Keratinocyte (primary cell): ENCODE measurements around the gene NLRC5. TPM values are rescaled to one million over a fixed set of nuclear protein-coding genes. Genes with fewer than 3 reads are reported as not detected.
"Not testable (repeated sequence)": the region's sequence is repeated elsewhere in the genome, so short reads cannot be mapped to it uniquely, and the experiment has no call there.

ENCODE experiments used
- DNase-seq: peaks from one replicate; pipeline ENCODE4 v3.0.0-alpha.2; 2011; ENCODE audit warnings: low read depth, missing footprints, low spot score
- FAIRE-seq: peaks from 2 replicates; lab custom pipeline; 2011; peaks lifted over from hg19 to GRCh38; lab: Jason Lieb, UNC
- H2AFZ ChIP-seq: 2 replicates; pipeline ENCODE4 v1.6.0; 2012; ENCODE audit warnings: low read length, control low read depth, inconsistent platforms; ENCODE audit not compliant: control insufficient read depth
- H3K27ac ChIP-seq: 2 replicates; pipeline ENCODE4 v1.5.1; 2011; ENCODE audit warnings: low read length; ENCODE audit not compliant: control insufficient read depth, insufficient read depth
- H3K27me3 ChIP-seq: 3 replicates; pipeline ENCODE4 v1.6.0; 2011; ENCODE audit warnings: low read length; ENCODE audit not compliant: control insufficient read depth, insufficient read depth; ENCODE audit errors: extremely low read depth
- H3K36me3 ChIP-seq, 2 experiments: 2 replicates in 1 of 2; 3 replicates in 1 of 2; pipeline ENCODE4 v1.5.1; 2011; ENCODE audit warnings: low read length in 2 of 2, mild to moderate bottlenecking in 1 of 2; ENCODE audit not compliant: control insufficient read depth in 2 of 2, insufficient read depth in 2 of 2; ENCODE audit errors: extremely low read depth in 1 of 2
- H3K4me1 ChIP-seq: 3 replicates; pipeline ENCODE4 v1.5.1; 2011; ENCODE audit warnings: low read length; ENCODE audit not compliant: control insufficient read depth, insufficient read depth; ENCODE audit errors: extremely low read depth
- H3K4me2 ChIP-seq: 3 replicates; pipeline ENCODE4 v1.6.0; 2011; ENCODE audit warnings: low read depth, low read length; ENCODE audit not compliant: control insufficient read depth, insufficient read depth; ENCODE audit errors: extremely low read depth
- H3K4me3 ChIP-seq, 3 experiments: fragments of 200-600 bp in 1 of 3; sonication (generic) in 1 of 3; 2 replicates in 2 of 3; 3 replicates in 1 of 3; pipeline ENCODE4 v1.5.1; 2011 to 2016; ENCODE audit warnings: low read length in 3 of 3, mild to moderate bottlenecking in 3 of 3, control low read depth in 2 of 3, inconsistent platforms in 1 of 3, low read depth in 1 of 3, mixed read lengths in 1 of 3, mixed run types in 1 of 3, moderate library complexity in 1 of 3; ENCODE audit not compliant: control insufficient read depth in 2 of 3, insufficient read depth in 2 of 3; ENCODE audit errors: extremely low read depth in 1 of 3
- H3K79me2 ChIP-seq: 2 replicates; pipeline ENCODE4 v1.6.0; 2012; ENCODE audit warnings: low read length; ENCODE audit not compliant: control insufficient read depth, insufficient read depth
- H3K9ac ChIP-seq: 3 replicates; pipeline ENCODE4 v1.6.0; 2011; ENCODE audit warnings: low read length; ENCODE audit not compliant: control insufficient read depth, insufficient read depth; ENCODE audit errors: extremely low read depth
- H3K9me1 ChIP-seq: 3 replicates; pipeline ENCODE4 v1.6.0; 2011; ENCODE audit warnings: low read length; ENCODE audit not compliant: control insufficient read depth, insufficient read depth; ENCODE audit errors: extremely low read depth
- H3K9me3 ChIP-seq: 2 replicates; pipeline ENCODE4 v1.5.1; 2012; ENCODE audit warnings: low read depth, low read length; ENCODE audit not compliant: control insufficient read depth
- H4K20me1 ChIP-seq: 3 replicates; pipeline ENCODE4 v1.6.0; 2011; ENCODE audit warnings: low read length; ENCODE audit not compliant: control insufficient read depth, insufficient read depth; ENCODE audit errors: extremely low read depth
- EZH2 ChIP-seq: IDR thresholded peaks from one replicate; pipeline ENCODE4 v1.6.1; 2012; ENCODE audit warnings: inconsistent platforms, mild to moderate bottlenecking, low read length, moderate library complexity
- dilution Hi-C: fragments of 300-500 bp; cut with MboI; formaldehyde crosslinking; loops from one replicate; pipeline ENCODE4 v1.7.0; 2020; ENCODE audit warnings: low sequenced_read_pairs; ENCODE audit not compliant: extremely low pct_ligation_motif_present
- polyA plus RNA-seq, 5 experiments: library from polyadenylated mRNA; depleted of rRNA in 3 of 5; stranded (reverse) in 3 of 5; stranded (forward) in 1 of 5; unstranded in 1 of 5; fragments of >200 nt; gene quantifications; 1 replicate in 1 of 5; 2 replicates in 3 of 5; 3 replicates in 1 of 5; pipeline versions ENCODE4 v1.2.1 to v1.2.3, GENCODE V29; 2011 to 2012; ENCODE audit warnings: missing spikeins in 2 of 5, low read depth in 1 of 5, low replicate concordance in 1 of 5
- TF ChIP-seq, protein P1 (sequence below), 3 experiments: IDR thresholded peaks in 1 of 3; conservative IDR thresholded peaks in 1 of 3; optimal IDR thresholded peaks in 1 of 3; 2 replicates in 2 of 3; 3 replicates in 1 of 3; pipeline versions ENCODE3 to v1.5.1; 2011; ENCODE audit warnings: low read length in 3 of 3, mild to moderate bottlenecking in 3 of 3, moderate library complexity in 2 of 3, control low read depth in 1 of 3, inconsistent platforms in 1 of 3; ENCODE audit not compliant: insufficient read depth in 2 of 3; ENCODE audit errors: extremely low read depth in 1 of 3

NLRC5 gene
- polyA plus RNA-seq, 1 donor (not counting 4 experiments of a cell fraction or from before 2014, with no cell fraction given) = 7.8 TPM

GRCh38 chr16:57096793-57097192, 107.4 kb downstream of the NLRC5 start:
- H3K9me3 ChIP-seq = no peaks in the 10 kb centered on the region
- dilution Hi-C loops = no loop called here
- TF ChIP-seq EZH2 = no peak
- TF ChIP-seq, protein P1, sequence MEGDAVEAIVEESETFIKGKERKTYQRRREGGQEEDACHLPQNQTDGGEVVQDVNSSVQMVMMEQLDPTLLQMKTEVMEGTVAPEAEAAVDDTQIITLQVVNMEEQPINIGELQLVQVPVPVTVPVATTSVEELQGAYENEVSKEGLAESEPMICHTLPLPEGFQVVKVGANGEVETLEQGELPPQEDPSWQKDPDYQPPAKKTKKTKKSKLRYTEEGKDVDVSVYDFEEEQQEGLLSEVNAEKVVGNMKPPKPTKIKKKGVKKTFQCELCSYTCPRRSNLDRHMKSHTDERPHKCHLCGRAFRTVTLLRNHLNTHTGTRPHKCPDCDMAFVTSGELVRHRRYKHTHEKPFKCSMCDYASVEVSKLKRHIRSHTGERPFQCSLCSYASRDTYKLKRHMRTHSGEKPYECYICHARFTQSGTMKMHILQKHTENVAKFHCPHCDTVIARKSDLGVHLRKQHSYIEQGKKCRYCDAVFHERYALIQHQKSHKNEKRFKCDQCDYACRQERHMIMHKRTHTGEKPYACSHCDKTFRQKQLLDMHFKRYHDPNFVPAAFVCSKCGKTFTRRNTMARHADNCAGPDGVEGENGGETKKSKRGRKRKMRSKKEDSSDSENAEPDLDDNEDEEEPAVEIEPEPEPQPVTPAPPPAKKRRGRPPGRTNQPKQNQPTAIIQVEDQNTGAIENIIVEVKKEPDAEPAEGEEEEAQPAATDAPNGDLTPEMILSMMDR (optimal IDR thresholded peaks at IDR 0.05 in 1 of 3, IDR thresholded peaks at IDR 0.05 in 1 of 3, conservative IDR thresholded peaks at IDR 0.05 in 1 of 3; ENCODE audit: extremely low read depth in 1 of 3, insufficient read depth in 2 of 3, low read length in 3 of 3) = no peak
- peaks cover 7% of the 10 kb centered on the region for H3K79me2 ChIP-seq
- H3K9ac ChIP-seq = no peak overlapping the region
- no peak overlapping the region for H2AFZ ChIP-seq
- peaks cover 0 to 2% of the 10 kb centered on the region in 2 experiments for H3K36me3 ChIP-seq
- FAIRE-seq (no peak), DNase-seq (no peak)
- no peaks in the 10 kb centered on the region for H4K20me1 ChIP-seq
- H3K9me1 ChIP-seq = no peaks in the 10 kb centered on the region
- no peaks in the 10 kb centered on the region for H3K27me3 ChIP-seq
- H3K4me3 ChIP-seq = no peak overlapping the region
- H3K4me1 ChIP-seq = peaks cover 15% of the 10 kb centered on the region
- no peak overlapping the region for H3K4me2 ChIP-seq
- H3K27ac ChIP-seq = no peak overlapping the region

GRCh38 chr16:57098188-57098841, 109.0 kb downstream of the NLRC5 start:
- no peak for FAIRE-seq
- Histone ChIP-seq H3K27me3 (no peaks in the 10 kb centered on the region), H3K4me1 (peaks cover 10% of the 10 kb centered on the region), H3K27ac (no peak overlapping the region), H3K79me2 (peaks cover 7% of the 10 kb centered on the region), H4K20me1 (no peaks in the 10 kb centered on the region), H3K9me1 (no peaks in the 10 kb centered on the region), H2AFZ (no peak overlapping the region), H3K9ac (no peak overlapping the region), H3K36me3 (peaks cover 0 to 2% of the 10 kb centered on the region in 2 experiments), H3K9me3 (no peaks in the 10 kb centered on the region), H3K4me2 (no peak overlapping the region), H3K4me3 (no peak overlapping the region)
- dilution Hi-C loops = no loop called here
- no peak for DNase-seq
- TF ChIP-seq, protein P1 (optimal IDR thresholded peaks at IDR 0.05 in 1 of 3, IDR thresholded peaks at IDR 0.05 in 1 of 3, conservative IDR thresholded peaks at IDR 0.05 in 1 of 3; ENCODE audit: extremely low read depth in 1 of 3, insufficient read depth in 2 of 3, low read length in 3 of 3) = peak in 1 of 3 experiments; percentile 35
- TF ChIP-seq EZH2 = no peak

DNA sequence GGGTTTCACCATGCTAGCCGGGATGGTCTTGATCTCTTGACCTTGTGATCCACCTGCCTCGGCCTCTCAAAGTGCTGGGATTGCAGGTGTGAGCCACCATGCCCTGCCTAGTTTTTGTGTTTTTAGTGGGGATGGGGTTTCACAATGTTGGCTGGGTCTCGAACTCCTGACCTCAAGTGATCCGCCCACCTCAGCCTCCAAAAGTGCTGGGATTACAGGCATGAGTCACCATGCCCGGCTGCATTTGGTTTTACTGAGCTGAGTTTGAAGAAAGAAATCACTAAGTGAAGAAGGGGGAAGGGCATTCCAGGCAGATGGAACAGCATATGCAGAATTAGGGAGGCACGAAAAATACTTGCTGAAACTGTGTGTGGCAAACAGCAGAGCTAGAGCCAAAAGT, 110.6 kb downstream of the NLRC5 start:
- DNase-seq, H3K27me3 ChIP-seq, H3K27ac ChIP-seq, H3K4me2 ChIP-seq, H3K9ac ChIP-seq, H3K4me3 ChIP-seq, dilution Hi-C loops, H3K79me2 ChIP-seq, H3K36me3 ChIP-seq, H3K9me3 ChIP-seq, H3K4me1 ChIP-seq, H4K20me1 ChIP-seq, H2AFZ ChIP-seq, H3K9me1 ChIP-seq: not testable (repeated sequence)
- peak; percentile 26 for FAIRE-seq
